PC-3 (cell line): ENCODE results near the gene UFL1. TPM values are rescaled to one million over a fixed set of nuclear protein-coding genes. Genes with fewer than 3 reads are reported as not detected.

ENCODE experiments used
- ATAC-seq: fragments of 200-7000 bp; cut with Tn5 transposase; 2 replicates; pipeline ENCODE4 v1.9.1; 2020; ENCODE audit warnings: mild to moderate bottlenecking, moderate library complexity
- BruUV-seq: library from RNA; stranded (reverse); fragments of 400-500 nt; replicated peaks from 2 replicates; lab custom pipeline; 2021; lab: Mats Ljungman, UMichigan
- CTCF ChIA-PET: fragments of 300-600 bp; sonication (Branson Sonifier 250); formaldehyde crosslinking; loops from one replicate; lab custom pipeline; 2022; ENCODE audit warnings: antibody characterized with exemption; lab: Charles Lee
- POLR2A ChIA-PET: fragments of 300-600 bp; sonication (Branson Sonifier 250); formaldehyde crosslinking; loops from one replicate; lab custom pipeline; 2022; ENCODE audit warnings: antibody characterized with exemption; ENCODE audit not compliant: unreplicated experiment; lab: Charles Lee
- DNase-seq: peaks from one replicate; pipeline ENCODE4 v3.0.0-alpha.2; 2015
- H2AFZ ChIP-seq: fragments of 300-600 bp; sonication (generic); 2 replicates; pipeline ENCODE4 v1.6.0; 2016; ENCODE audit warnings: antibody characterized with exemption, low read length
- H3F3A ChIP-seq: fragments of 300-600 bp; sonication (generic); one replicate; pipeline ENCODE4 v1.6.0; 2017; ENCODE audit warnings: antibody characterized with exemption, low read length, control low read depth, mild to moderate bottlenecking; ENCODE audit not compliant: unreplicated experiment
- H3K27ac ChIP-seq: fragments of 300-600 bp; sonication (generic); 2 replicates; pipeline ENCODE4 v1.5.1; 2016; ENCODE audit warnings: mild to moderate bottlenecking, low read length
- H3K27me3 ChIP-seq: fragments of 300-600 bp; sonication (generic); 2 replicates; pipeline ENCODE4 v1.6.1; 2016; ENCODE audit warnings: low read length, mixed read lengths
- H3K36me3 ChIP-seq: fragments of 300-600 bp; sonication (generic); 2 replicates; pipeline ENCODE4 v1.6.1; 2016; ENCODE audit warnings: low read depth, mixed run types, low read length, mixed read lengths
- H3K4me1 ChIP-seq: fragments of 300-600 bp; sonication (generic); 2 replicates; pipeline ENCODE4 v1.5.1; 2016; ENCODE audit warnings: low read length; ENCODE audit not compliant: insufficient read depth
- H3K4me2 ChIP-seq: fragments of 300-600 bp; sonication (generic); 2 replicates; pipeline ENCODE4 v1.6.0; 2016; ENCODE audit warnings: low read length
- H3K4me3 ChIP-seq: fragments of 300-600 bp; sonication (generic); 2 replicates; pipeline ENCODE4 v1.5.1; 2016; ENCODE audit warnings: mild to moderate bottlenecking, low read length, mixed read lengths
- H3K79me2 ChIP-seq: fragments of 300-600 bp; sonication (generic); 2 replicates; pipeline ENCODE4 v1.6.1; 2017; ENCODE audit warnings: low read length, mixed read lengths
- H3K9ac ChIP-seq: fragments of 300-600 bp; sonication (generic); 2 replicates; pipeline ENCODE4 v1.6.0; 2016; ENCODE audit warnings: mild to moderate bottlenecking, low read length
- H3K9me2 ChIP-seq: fragments of 300-600 bp; sonication (generic); replicated peaks from 2 replicates; pipeline ENCODE4 v1.6.1; 2016; ENCODE audit warnings: mixed run types, low read length, mixed read lengths
- H3K9me3 ChIP-seq: fragments of 300-600 bp; sonication (generic); 2 replicates; pipeline ENCODE4 v1.6.1; 2016; ENCODE audit warnings: low read length, mixed read lengths
- H4K20me1 ChIP-seq: fragments of 300-600 bp; sonication (generic); 2 replicates; pipeline ENCODE4 v1.6.1; 2016; ENCODE audit warnings: low read length, mixed read lengths
- CTCF ChIP-seq: fragments of 300-600 bp; sonication (generic); conservative IDR thresholded peaks from 2 replicates; pipeline ENCODE4 v1.5.1; 2017; ENCODE audit warnings: antibody characterized with exemption, low read depth, mild to moderate bottlenecking, low read length
- EZH2 ChIP-seq: fragments of 300-600 bp; sonication (generic); IDR thresholded peaks from one replicate; pipeline ENCODE4 v1.6.1; 2017; ENCODE audit warnings: antibody characterized with exemption, mild to moderate bottlenecking, low read length; ENCODE audit not compliant: unreplicated experiment
- EZH2phosphoT487 ChIP-seq: fragments of 300-600 bp; sonication (generic); IDR thresholded peaks from 2 replicates; pipeline ENCODE4 v1.6.1; 2018; ENCODE audit warnings: mild to moderate bottlenecking, antibody characterized with exemption, low read length, borderline replicate concordance
- intact Hi-C: fragments of 100-400 bp; cut with micrococcal nuclease; formaldehyde crosslinking; loops from 2 replicates; pipeline ENCODE4 v1.9.0; 2023
- total RNA-seq: library from RNA; depleted of rRNA; stranded (reverse); fragments of >200 nt; gene quantifications from 2 replicates; pipeline ENCODE4 v1.2.3, GENCODE V29; 2014

Gene UFL1
- total RNA-seq, 1 experiment from 2014 or later = 10.4 TPM

DNA sequence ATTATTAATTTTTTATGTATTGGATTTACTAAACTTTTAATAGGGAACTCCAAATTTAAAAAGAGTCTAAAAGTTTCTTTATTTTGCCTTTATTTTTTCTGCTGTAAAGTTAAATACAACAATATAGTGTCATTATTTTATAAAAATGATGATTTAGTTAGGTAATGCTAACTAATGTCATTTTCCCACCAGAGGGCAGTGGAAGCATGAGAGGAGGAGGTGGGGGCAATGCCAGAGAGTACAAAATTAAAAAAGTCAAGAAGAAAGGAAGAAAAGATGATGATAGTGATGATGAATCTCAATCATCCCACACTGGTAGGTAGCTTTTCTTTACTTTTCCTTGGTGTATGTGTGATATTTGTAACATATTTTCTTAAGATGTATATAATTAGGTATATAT is 21.1 kb downstream of the UFL1 start:
- no peaks in the 10 kb centered on the region for H3F3A ChIP-seq
- DNase-seq (peak; percentile 15), ATAC-seq (no peak)
- peaks cover 7% of the 10 kb centered on the region for H3K36me3 ChIP-seq
- no peaks in the 10 kb centered on the region for H3K9me3 ChIP-seq
- H4K20me1 ChIP-seq = no peaks in the 10 kb centered on the region
- POLR2A ChIA-PET = no interaction called here
- no peaks in the 10 kb centered on the region for H3K79me2 ChIP-seq
- no peaks in the 10 kb centered on the region for H3K4me1 ChIP-seq
- intact Hi-C loops = loop anchor here (10.0 kb wide), 1 partner anchor 352 kb away; the partner anchor contains the start of gene NDUFAF4
- CTCF ChIA-PET = no interaction called here
- no peaks in the 10 kb centered on the region for H3K9me2 ChIP-seq
- TF ChIP-seq EZH2phosphoT487 (no peak), EZH2 (no peak), CTCF (peak; percentile 51)
- no peak overlapping the region for H3K4me2 ChIP-seq
- H3K27ac ChIP-seq = no peak overlapping the region
- BruUV-seq = no TSS peak
- H3K4me3 ChIP-seq = no peak overlapping the region
- H3K27me3 ChIP-seq = no peaks in the 10 kb centered on the region
- no peak overlapping the region for H2AFZ ChIP-seq
- no peak overlapping the region for H3K9ac ChIP-seq

- no peaks in the 10 kb centered on the region for H3K79me2 ChIP-seq
- H3K27ac ChIP-seq = no peak overlapping the region
- intact Hi-C loops = loop anchor here (10.0 kb wide), 1 partner anchor 349 kb away; the partner anchor contains the start of gene NDUFAF4
- no peaks in the 10 kb centered on the region for H3K9me2 ChIP-seq
- no TSS peak for BruUV-seq
- ChIA-PET CTCF (no interaction called here), POLR2A (no interaction called here)
- no peak overlapping the region for H2AFZ ChIP-seq
- no peaks in the 10 kb centered on the region for H4K20me1 ChIP-seq
- no peaks in the 10 kb centered on the region for H3K9me3 ChIP-seq
- no peak overlapping the region for H3K4me3 ChIP-seq
- no peaks in the 10 kb centered on the region for H3K4me1 ChIP-seq
- H3K9ac ChIP-seq = no peak overlapping the region
- no peaks in the 10 kb centered on the region for H3F3A ChIP-seq
- no peak overlapping the region for H3K4me2 ChIP-seq
- TF ChIP-seq CTCF (no peak), EZH2 (no peak), EZH2phosphoT487 (no peak)
- peaks cover 7% of the 10 kb centered on the region for H3K36me3 ChIP-seq
- ATAC-seq = no peak
- H3K27me3 ChIP-seq = no peaks in the 10 kb centered on the region
- no peak for DNase-seq
Measured at GRCh38 chr6:96545882-96546281, 24.3 kb downstream of the UFL1 start.

- Histone ChIP-seq H3K79me2 (no peaks in the 10 kb centered on the region), H3K4me2 (no peak overlapping the region), H3K9me2 (no peaks in the 10 kb centered on the region), H3K36me3 (peaks cover 7% of the 10 kb centered on the region), H2AFZ (no peak overlapping the region), H3K4me3 (no peak overlapping the region), H3K27me3 (no peaks in the 10 kb centered on the region), H3K4me1 (no peaks in the 10 kb centered on the region), H3K9me3 (no peaks in the 10 kb centered on the region), H3K27ac (no peak overlapping the region), H3F3A (no peaks in the 10 kb centered on the region), H4K20me1 (no peaks in the 10 kb centered on the region), H3K9ac (no peak overlapping the region)
- intact Hi-C loops = loop anchor here (10.0 kb wide), 1 partner anchor 347 kb away; the partner anchor contains the start of gene NDUFAF4
- DNase-seq (no peak), ATAC-seq (no peak)
- ChIA-PET POLR2A (no interaction called here), CTCF (no interaction called here)
- TF ChIP-seq EZH2 = no peak
- no peak for TF ChIP-seq CTCF
- no peak for TF ChIP-seq EZH2phosphoT487
- no TSS peak for BruUV-seq
Measured at GRCh38 chr6:96547654-96548053, 26.0 kb downstream of the UFL1 start.
